IMR-90 (cell line): ENCODE measurements around the gene SPAG9. TPM values are rescaled to one million over a fixed set of nuclear protein-coding genes. Genes with fewer than 3 reads are reported as not detected.
A peak's percentile ranks its signal among the peaks of the same experiment; 100 is the strongest.

Experiments
- ATAC-seq: fragments of 200-7000 bp; cut with Tn5 transposase; 2 replicates; pipeline ENCODE4 v1.9.1; 2020; ENCODE audit warnings: low read depth, mild to moderate bottlenecking, moderate library complexity
- BruUV-seq: library from RNA; stranded (reverse); fragments of 400-500 nt; replicated peaks from 2 replicates; lab custom pipeline; 2021; lab: Mats Ljungman, UMichigan
- CTCF ChIA-PET: fragments of 300-600 bp; formaldehyde crosslinking; extraction: SDS; loops from one replicate; lab custom pipeline; 2021; ENCODE audit warnings: antibody characterized with exemption; lab: Yijun Ruan, JAX
- POLR2A ChIA-PET: fragments of 300-600 bp; sonication (Branson Sonifier 250); formaldehyde crosslinking; loops from one replicate; lab custom pipeline; 2022; ENCODE audit warnings: antibody characterized with exemption; ENCODE audit not compliant: unreplicated experiment; lab: Charles Lee
- DNase-seq: peaks from one replicate; pipeline ENCODE4 v3.0.0; 2013
- H2AFZ ChIP-seq: replicated peaks from 2 replicates; pipeline ENCODE3; 2013; ENCODE audit warnings: low read length, mild to moderate bottlenecking; ENCODE audit not compliant: poor library complexity
- H2AK5ac ChIP-seq: 2 replicates; pipeline ENCODE4 v1.6.1; 2013; ENCODE audit warnings: low read depth, low read length, inconsistent platforms
- H2AK9ac ChIP-seq: replicated peaks from 2 replicates; pipeline ENCODE3; 2013; ENCODE audit warnings: mild to moderate bottlenecking, low read depth, low read length, moderate library complexity; ENCODE audit not compliant: poor library complexity
- H2BK120ac ChIP-seq: 2 replicates; pipeline ENCODE4 v1.6.1; 2013; ENCODE audit warnings: low read depth, low read length, inconsistent platforms
- H2BK15ac ChIP-seq: 3 replicates; pipeline ENCODE4 v1.6.1; 2013; ENCODE audit warnings: low read depth, low read length, inconsistent platforms
- H2BK20ac ChIP-seq: 2 replicates; pipeline ENCODE4 v1.6.1; 2013; ENCODE audit warnings: low read depth, mild to moderate bottlenecking, inconsistent platforms, low read length, moderate library complexity
- H2BK5ac ChIP-seq: 2 replicates; pipeline ENCODE4 v1.6.1; 2013; ENCODE audit warnings: mild to moderate bottlenecking, low read depth, low read length, inconsistent platforms; ENCODE audit not compliant: poor library complexity, severe bottlenecking
- H3K14ac ChIP-seq: replicated peaks from 2 replicates; pipeline ENCODE4 v1.6.1; 2013; ENCODE audit warnings: low read depth, low read length, inconsistent platforms
- H3K18ac ChIP-seq: 2 replicates; pipeline ENCODE4 v1.6.1; 2013; ENCODE audit warnings: low read depth, low read length, control low read depth
- H3K23ac ChIP-seq: 2 replicates; pipeline ENCODE4 v1.6.1; 2013; ENCODE audit warnings: low read depth, low read length, inconsistent platforms
- H3K27ac ChIP-seq: 2 replicates; pipeline ENCODE4 v1.5.1; 2013; ENCODE audit warnings: mild to moderate bottlenecking, control low read depth, low read length; ENCODE audit not compliant: insufficient read depth
- H3K27me3 ChIP-seq: 2 replicates; pipeline ENCODE4 v1.6.1; 2013; ENCODE audit warnings: low read length; ENCODE audit not compliant: control insufficient read depth, insufficient read depth
- H3K36me3 ChIP-seq: 2 replicates; pipeline ENCODE4 v1.6.1; 2013; ENCODE audit warnings: low read length, mixed read lengths; ENCODE audit not compliant: control insufficient read depth, insufficient read depth
- H3K4ac ChIP-seq: 2 replicates; pipeline ENCODE4 v1.6.1; 2013; ENCODE audit warnings: low read depth, low read length, inconsistent platforms
- H3K4me1 ChIP-seq: 2 replicates; pipeline ENCODE4 v1.6.1; 2013; ENCODE audit warnings: low read length, mixed read lengths; ENCODE audit not compliant: control insufficient read depth, insufficient read depth
- H3K4me2 ChIP-seq: 2 replicates; pipeline ENCODE4 v1.6.1; 2013; ENCODE audit warnings: low read depth, mild to moderate bottlenecking, control low read depth, low read length, moderate library complexity
- H3K4me3 ChIP-seq: 2 replicates; pipeline ENCODE4 v1.5.1; 2013; ENCODE audit warnings: low read depth, mild to moderate bottlenecking, control low read depth, low read length, moderate library complexity; ENCODE audit not compliant: insufficient read depth
- H3K56ac ChIP-seq: 2 replicates; pipeline ENCODE4 v1.6.1; 2013; ENCODE audit warnings: low read length, inconsistent platforms; ENCODE audit not compliant: insufficient read depth; ENCODE audit errors: extremely low read depth
- H3K79me1 ChIP-seq, 2 experiments: 2 replicates each; pipeline ENCODE4 v1.6.1; 2013; ENCODE audit warnings: low read length in 2 of 2, inconsistent platforms in 1 of 2, low read depth in 1 of 2
- H3K9ac ChIP-seq: 2 replicates; pipeline ENCODE4 v1.6.1; 2013; ENCODE audit warnings: low read depth, low read length, control low read depth
- H3K9me1 ChIP-seq: 2 replicates; pipeline ENCODE4 v1.6.1; 2013; ENCODE audit warnings: low read length, inconsistent platforms; ENCODE audit not compliant: insufficient read depth
- H3K9me3 ChIP-seq: 2 replicates; pipeline ENCODE4 v1.6.1; 2013; ENCODE audit warnings: low read length; ENCODE audit not compliant: control insufficient read depth, insufficient read depth
- H4K20me1 ChIP-seq: 2 replicates; pipeline ENCODE4 v1.6.1; 2013; ENCODE audit warnings: low read length, inconsistent platforms; ENCODE audit not compliant: insufficient read depth
- H4K5ac ChIP-seq: 2 replicates; pipeline ENCODE4 v1.6.1; 2013; ENCODE audit warnings: mild to moderate bottlenecking, low read depth, low read length, control low read depth
- H4K8ac ChIP-seq, 2 experiments: 2 replicates each; pipeline ENCODE4 v1.6.1; 2013; ENCODE audit warnings: low read depth in 2 of 2, low read length in 2 of 2, control low read depth in 1 of 2, inconsistent platforms in 1 of 2
- H4K91ac ChIP-seq: 2 replicates; pipeline ENCODE4 v1.6.1; 2013; ENCODE audit warnings: low read depth, low read length, inconsistent platforms; ENCODE audit not compliant: insufficient read depth
- BHLHE40 ChIP-seq: fragments of 150-350 bp; IDR thresholded peaks from 2 replicates; pipeline ENCODE4 v1.6.1; 2016; ENCODE audit warnings: mild to moderate bottlenecking, low read depth, low read length
- CEBPB ChIP-seq: IDR thresholded peaks from 2 replicates; pipeline ENCODE4 v1.6.1; 2012; ENCODE audit warnings: low read depth, low read length, improper control_type of control experiment
- CHD1 ChIP-seq: IDR thresholded peaks from 2 replicates; pipeline ENCODE4 v1.6.1; 2012; ENCODE audit warnings: low read depth, low read length, improper control_type of control experiment
- CTCF ChIP-seq: conservative IDR thresholded peaks from 2 replicates; pipeline ENCODE4 v1.5.1; 2012; ENCODE audit warnings: mild to moderate bottlenecking, low read depth, low read length, improper control_type of control experiment
- ELK1 ChIP-seq: fragments of 150-350 bp; IDR thresholded peaks from 2 replicates; pipeline ENCODE4 v1.6.1; 2016; ENCODE audit warnings: low read depth, mild to moderate bottlenecking, low read length, moderate library complexity, borderline replicate concordance
- FOS ChIP-seq: fragments of 150-350 bp; IDR thresholded peaks from 2 replicates; pipeline ENCODE4 v1.6.1; 2016; ENCODE audit warnings: low read depth, low read length
- MAFK ChIP-seq: IDR thresholded peaks from 2 replicates; pipeline ENCODE4 v1.6.1; 2012; ENCODE audit warnings: low read depth, low read length, improper control_type of control experiment
- MAZ ChIP-seq: IDR thresholded peaks from 2 replicates; pipeline ENCODE4 v1.6.1; 2012; ENCODE audit warnings: low read depth, mild to moderate bottlenecking, low read length, improper control_type of control experiment, moderate library complexity, borderline replicate concordance
- MXI1 ChIP-seq: IDR thresholded peaks from 2 replicates; pipeline ENCODE4 v1.6.1; 2012; ENCODE audit warnings: low read depth, mild to moderate bottlenecking, low read length, moderate library complexity, borderline replicate concordance
- NFE2L2 ChIP-seq: fragments of 150-350 bp; IDR thresholded peaks from 2 replicates; pipeline ENCODE4 v1.6.1; 2016; ENCODE audit warnings: low read depth, mild to moderate bottlenecking, low read length
- POLR2A ChIP-seq: IDR thresholded peaks from 2 replicates; pipeline ENCODE4 v1.6.1; 2012; ENCODE audit warnings: mild to moderate bottlenecking, low read depth, low read length
- RAD21 ChIP-seq: IDR thresholded peaks from 2 replicates; pipeline ENCODE4 v1.6.1; 2012; ENCODE audit warnings: low read length, improper control_type of control experiment
- RCOR1 ChIP-seq: IDR thresholded peaks from 2 replicates; pipeline ENCODE4 v1.6.1; 2012; ENCODE audit warnings: mild to moderate bottlenecking, low read length, improper control_type of control experiment; ENCODE audit not compliant: insufficient replicate concordance
- RFX5 ChIP-seq: IDR thresholded peaks from 2 replicates; pipeline ENCODE4 v1.8.0; 2012; ENCODE audit warnings: low read depth, mild to moderate bottlenecking, low read length, moderate library complexity
- SMC3 ChIP-seq: fragments of 150-350 bp; IDR thresholded peaks from 2 replicates; pipeline ENCODE4 v1.6.1; 2016; ENCODE audit warnings: low read depth, mild to moderate bottlenecking, antibody characterized with exemption, low read length, moderate library complexity
- USF2 ChIP-seq: fragments of 150-350 bp; IDR thresholded peaks from 2 replicates; pipeline ENCODE4 v1.6.1; 2017; ENCODE audit warnings: mild to moderate bottlenecking, antibody characterized with exemption, low read length, low read depth
- WGBS, 2 experiments: methylation state at CpG; one replicate each; pipeline versions ENCODE4 v1.1.5 to v1.1.7; 2013; ENCODE audit warnings: missing lambda C conversion rate in 2 of 2; ENCODE audit not compliant: insufficient read length in 1 of 2; ENCODE audit errors: extremely low coverage in 2 of 2; 5-methylcytosine and 5-hydroxymethylcytosine counted together
- dilution Hi-C: fragments of 300-500 bp; cut with HindIII; formaldehyde crosslinking; loops from one replicate; pipeline ENCODE4 v1.14.3; 2018; ENCODE audit warnings: low sequenced_read_pairs; ENCODE audit not compliant: unreplicated experiment
- in situ Hi-C: fragments of 300-500 bp; cut with MboI; formaldehyde crosslinking; loops from 3 replicates; pipeline ENCODE4 v1.14.3; 2019; ENCODE audit warnings: low sequenced_read_pairs, inconsistent platforms, mixed read lengths
- intact Hi-C: fragments of 100-400 bp; cut with micrococcal nuclease; formaldehyde crosslinking; loops from 2 replicates; pipeline ENCODE4 v1.10.0; 2022
- polyA plus RNA-seq, 3 experiments: library from polyadenylated mRNA; depleted of rRNA; stranded (reverse); fragments of >200 nt; gene quantifications; 2 replicates each; pipeline ENCODE4 v1.2.3, GENCODE V29; 2012; ENCODE audit warnings: low replicate concordance in 1 of 3
- total RNA-seq: library from RNA; depleted of rRNA; stranded (reverse); fragments of >200 nt; gene quantifications from 2 replicates; pipeline ENCODE4 v1.2.3, GENCODE V29; 2012

The SPAG9 gene
- total and polyA plus RNA-seq, 2 of the 4 experiments (the other 2 are of a cell fraction): 26.7 to 75.5 TPM

- ChIA-PET POLR2A (no interaction called here), CTCF (interaction anchor here (0.9 kb wide), 1 partner anchor 11 kb away, joined by 4 read pairs; no protein-coding TSS in a partner anchor)
- Histone ChIP-seq H3K9ac (no peak overlapping the region), H3K27me3 (no peaks in the 10 kb centered on the region), H3K79me1 (no peaks in the 10 kb centered on the region), H3K9me1 (peaks cover 2% of the 10 kb centered on the region), H2AK5ac (0 out of 2 replicates have a peak overlapping the region, but pooled peaks have one; percentile 1), H4K91ac (no peak overlapping the region), H2BK20ac (no peak overlapping the region), H4K5ac (no peak overlapping the region), H3K36me3 (no peaks in the 10 kb centered on the region), H2BK5ac (no peak overlapping the region), H3K4ac (no peak overlapping the region), H3K4me3 (no peak overlapping the region), H3K9me3 (no peaks in the 10 kb centered on the region), H3K27ac (no peak overlapping the region), H2BK120ac (no peak overlapping the region), H2AK9ac (peak overlapping the region; percentile 25), H3K4me1 (peaks cover 8% of the 10 kb centered on the region), H3K18ac (no peak overlapping the region), H3K23ac (no peak overlapping the region), H2BK15ac (no peak overlapping the region), H3K4me2 (no peak overlapping the region), H3K56ac (no peak overlapping the region), H4K8ac (peak overlapping the region in 1 of 2 experiments; percentile 60; a peak in 1 of 4 replicates), H4K20me1 (no peaks in the 10 kb centered on the region), H3K14ac (peak overlapping the region; percentile 52; the same call in 1 of the 2 replicates), H2AFZ (peak overlapping the region; percentile 63)
- ATAC-seq (no peak), DNase-seq (no peak)
- TF ChIP-seq MAFK (no peak), RCOR1 (no peak), MXI1 (no peak), MAZ (no peak), USF2 (no peak), RFX5 (no peak), CEBPB (no peak), POLR2A (no peak), FOS (no peak), ELK1 (no peak), CTCF (no peak), RAD21 (no peak), SMC3 (no peak), CHD1 (no peak), BHLHE40 (no peak), NFE2L2 (no peak)
- WGBS, 2 experiments: no CpG with 5 or more reads among the region's 6 CpGs
- dilution Hi-C loops (no loop called here), in situ Hi-C loops (no loop called here), intact Hi-C loops (no loop called here)
- no TSS peak for BruUV-seq
These were observed 197.8 kb downstream of the SPAG9 start for GRCh38 chr17:50922721-50923405.
